ENCODE data around the gene CDX1.
"Not testable (repeated sequence)": the region's sequence is repeated elsewhere in the genome, so short reads cannot be mapped to it uniquely, and the experiment has no call there.

CDX1 gene

DNA sequence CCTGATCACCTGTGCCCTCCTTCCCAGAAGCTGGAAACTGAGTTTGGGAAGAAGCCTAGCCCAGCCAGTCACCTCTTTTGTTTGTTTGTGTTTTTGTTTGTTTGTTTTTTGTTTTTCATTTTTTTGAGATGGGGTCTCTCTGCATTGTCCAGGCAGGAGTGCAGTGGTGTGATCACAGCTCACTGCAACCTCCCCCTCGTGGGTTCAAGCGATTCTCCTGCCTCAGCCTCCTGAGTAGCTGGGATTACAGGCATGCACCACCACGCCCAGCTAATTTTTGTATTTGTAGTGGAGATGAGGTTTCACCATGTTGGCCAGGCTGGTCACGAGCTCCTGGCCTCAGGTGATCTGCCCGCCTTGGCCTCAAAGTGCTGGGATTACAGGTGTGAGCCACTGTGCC is 67.1 kb downstream of the CDX1 start:
- not testable (repeated sequence) for DNase-seq (ENCODE audit: low read depth)

All from activated T-cell treated with anti-CD3 and anti-CD28 coated beads for 24 hours (primary cell).